Esophagus muscularis mucosa (tissue), 4 donors: Measurements from ENCODE around the gene ZBTB7B.

Experiments
- EP300 ChIP-seq: sonication (generic); formaldehyde crosslinking; IDR thresholded peaks from one replicate; pipeline ENCODE4 v1.6.1; 2017; ENCODE audit warnings: antibody characterized with exemption
- POLR2A ChIP-seq: fragments of 450-650 bp; IDR thresholded peaks from one replicate; pipeline ENCODE4 v1.6.1; 2017; ENCODE audit warnings: antibody characterized with exemption, moderate library complexity, mild to moderate bottlenecking, low read depth
- POLR2AphosphoS5 ChIP-seq, 2 donors: sonication (generic); formaldehyde crosslinking; IDR thresholded peaks; one replicate each; pipeline ENCODE4 v1.6.1; 2017; ENCODE audit warnings: antibody characterized with exemption in 2 of 2
- TF ChIP-seq, protein P1 (sequence below), 3 experiments: fragments of 200-600 bp in 2 of 3; fragments of 450-650 bp in 1 of 3; sonication (generic) in 2 of 3; IDR thresholded peaks; one replicate each; pipeline ENCODE4 v1.5.1; 2017 to 2019; ENCODE audit warnings: antibody characterized with exemption in 3 of 3, mild to moderate bottlenecking in 2 of 3, moderate library complexity in 1 of 3

GRCh38 chr1:155062702-155063411 lies 60.3 kb downstream of the ZBTB7B start:
- TF ChIP-seq, protein P1, sequence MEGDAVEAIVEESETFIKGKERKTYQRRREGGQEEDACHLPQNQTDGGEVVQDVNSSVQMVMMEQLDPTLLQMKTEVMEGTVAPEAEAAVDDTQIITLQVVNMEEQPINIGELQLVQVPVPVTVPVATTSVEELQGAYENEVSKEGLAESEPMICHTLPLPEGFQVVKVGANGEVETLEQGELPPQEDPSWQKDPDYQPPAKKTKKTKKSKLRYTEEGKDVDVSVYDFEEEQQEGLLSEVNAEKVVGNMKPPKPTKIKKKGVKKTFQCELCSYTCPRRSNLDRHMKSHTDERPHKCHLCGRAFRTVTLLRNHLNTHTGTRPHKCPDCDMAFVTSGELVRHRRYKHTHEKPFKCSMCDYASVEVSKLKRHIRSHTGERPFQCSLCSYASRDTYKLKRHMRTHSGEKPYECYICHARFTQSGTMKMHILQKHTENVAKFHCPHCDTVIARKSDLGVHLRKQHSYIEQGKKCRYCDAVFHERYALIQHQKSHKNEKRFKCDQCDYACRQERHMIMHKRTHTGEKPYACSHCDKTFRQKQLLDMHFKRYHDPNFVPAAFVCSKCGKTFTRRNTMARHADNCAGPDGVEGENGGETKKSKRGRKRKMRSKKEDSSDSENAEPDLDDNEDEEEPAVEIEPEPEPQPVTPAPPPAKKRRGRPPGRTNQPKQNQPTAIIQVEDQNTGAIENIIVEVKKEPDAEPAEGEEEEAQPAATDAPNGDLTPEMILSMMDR (IDR thresholded peaks at IDR 0.05): peak; percentile 71 to 78 (median 76)
- no peak for TF ChIP-seq EP300
- no peak for TF ChIP-seq POLR2A
- no peak for TF ChIP-seq POLR2AphosphoS5 (IDR thresholded peaks at IDR 0.05)
